A549 (cell line): ENCODE results near the gene GMCL1. TPM values are rescaled to one million over a fixed set of nuclear protein-coding genes. Genes with fewer than 3 reads are reported as not detected.
"Not testable (repeated sequence)": the region's sequence is repeated elsewhere in the genome, so short reads cannot be mapped to it uniquely, and the experiment has no call there.

Experiments used
- ATAC-seq, 2 experiments: fragments of 200-7000 bp in 1 of 2; fragments of >200 bp in 1 of 2; cut with Nextera tagmentation in 1 of 2; cut with Tn5 transposase in 1 of 2; 3 replicates each; pipeline versions ENCODE4 v1.8.0 to v1.9.1; 2018 to 2020; ENCODE audit warnings: mild to moderate bottlenecking in 1 of 2, moderate library complexity in 1 of 2
- CTCF ChIA-PET: fragments of 300-600 bp; sonication (Branson Sonifier 250); formaldehyde crosslinking; extraction: SDS; loops from one replicate; lab custom pipeline; 2021; ENCODE audit warnings: antibody characterized with exemption, inconsistent platforms; lab: Yijun Ruan, JAX
- POLR2A ChIA-PET: fragments of 350-600 bp; formaldehyde crosslinking; extraction: SDS; loops from one replicate; lab custom pipeline; 2021; ENCODE audit warnings: antibody characterized with exemption, inconsistent platforms; lab: Yijun Ruan, JAX
- DNase-seq, 2 experiments: peaks; one replicate each; pipeline versions ENCODE4 v3.0.0 to v3.0.0-alpha.2; 2011 to 2016; ENCODE audit warnings: low read depth in 1 of 2, low spot score in 1 of 2
- FAIRE-seq: peaks from 2 replicates; lab custom pipeline; 2011; peaks lifted over from hg19 to GRCh38; lab: Jason Lieb, UNC
- H3K27ac ChIP-seq, 2 experiments: fragments of >200 bp; sonication (Bioruptor Twin); formaldehyde crosslinking; 3 replicates each; pipeline ENCODE4 v1.5.1; 2016 to 2017
- H3K4me1 ChIP-seq: fragments of >200 bp; sonication (Bioruptor Twin); formaldehyde crosslinking; 3 replicates; pipeline ENCODE4 v1.6.1; 2016
- H3K4me2 ChIP-seq: fragments of >200 bp; sonication (Bioruptor Twin); formaldehyde crosslinking; 3 replicates; pipeline ENCODE4 v1.6.1; 2016
- H3K4me3 ChIP-seq: fragments of >200 bp; sonication (Bioruptor Twin); formaldehyde crosslinking; 3 replicates; pipeline ENCODE4 v1.5.1; 2016
- H3K9me3 ChIP-seq: fragments of >200 bp; sonication (Bioruptor Twin); formaldehyde crosslinking; 3 replicates; pipeline ENCODE4 v1.6.1; 2016
- BHLHE40 ChIP-seq: IDR thresholded peaks from 2 replicates; pipeline ENCODE4 v1.6.1; 2012; ENCODE audit warnings: low read depth, low read length, inconsistent platforms
- CHD2 ChIP-seq: fragments of 150-350 bp; IDR thresholded peaks from 2 replicates; pipeline ENCODE4 v1.6.1; 2014; ENCODE audit warnings: low read length; ENCODE audit not compliant: partially characterized antibody
- CTCF ChIP-seq: fragments of >200 bp; sonication (Bioruptor Twin); formaldehyde crosslinking; IDR thresholded peaks from 3 replicates; pipeline ENCODE4 v1.5.1; 2016
- EHF ChIP-seq: fragments of 250-450 bp; sonication (Bioruptor Pico); IDR thresholded peaks from 2 replicates; pipeline ENCODE4 v1.5.0; 2020; ENCODE audit warnings: mild to moderate bottlenecking
- EHMT2 ChIP-seq: fragments of 200-600 bp; sonication (generic); IDR thresholded peaks from 2 replicates; pipeline ENCODE4 v1.6.1; 2016; ENCODE audit warnings: antibody characterized with exemption, low read depth, mild to moderate bottlenecking, moderate library complexity
- ELK1 ChIP-seq: fragments of 150-350 bp; IDR thresholded peaks from 2 replicates; pipeline ENCODE4 v1.6.1; 2014; ENCODE audit warnings: low read depth, mild to moderate bottlenecking, low read length
- ESRRA ChIP-seq: fragments of 150-350 bp; IDR thresholded peaks from 2 replicates; pipeline ENCODE4 v1.6.1; 2014; ENCODE audit warnings: mild to moderate bottlenecking, low read length, borderline replicate concordance
- FOSL2 ChIP-seq, 2 experiments: fragments of 450-650 bp in 1 of 2; fragments of >200 bp in 1 of 2; sonication (Bioruptor Twin) in 1 of 2; formaldehyde crosslinking; IDR thresholded peaks; 2 replicates each; pipeline versions ENCODE4 v1.5.0 to v1.6.1; 2016 to 2020; ENCODE audit warnings: mild to moderate bottlenecking in 1 of 2, moderate library complexity in 1 of 2
- JUNB ChIP-seq: fragments of >200 bp; sonication (Bioruptor Twin); formaldehyde crosslinking; IDR thresholded peaks from 2 replicates; pipeline ENCODE4 v1.6.1; 2016
- KDM1A ChIP-seq: fragments of 200-600 bp; sonication (generic); IDR thresholded peaks from 2 replicates; pipeline ENCODE4 v1.6.1; 2016; ENCODE audit warnings: low read depth, mild to moderate bottlenecking
- MAFK ChIP-seq: fragments of 450-650 bp; IDR thresholded peaks from 2 replicates; pipeline ENCODE4 v1.6.1; 2014; ENCODE audit not compliant: partially characterized antibody
- PHF8 ChIP-seq: fragments of 200-600 bp; sonication (generic); IDR thresholded peaks from 2 replicates; pipeline ENCODE4 v1.6.1; 2016; ENCODE audit warnings: low read depth, mild to moderate bottlenecking, antibody characterized with exemption, moderate library complexity, borderline replicate concordance
- POLR2A ChIP-seq: IDR thresholded peaks from 2 replicates; pipeline ENCODE4 v1.6.1; 2012; ENCODE audit warnings: mild to moderate bottlenecking, low read length
- RFX5 ChIP-seq: fragments of 450-650 bp; IDR thresholded peaks from 2 replicates; pipeline ENCODE4 v1.7.1; 2014; ENCODE audit warnings: antibody characterized with exemption, mild to moderate bottlenecking, moderate library complexity
- SMC3 ChIP-seq: fragments of >200 bp; sonication (Bioruptor Twin); formaldehyde crosslinking; IDR thresholded peaks from 3 replicates; pipeline ENCODE4 v1.6.1; 2018; ENCODE audit warnings: inconsistent platforms
- SREBF2 ChIP-seq: fragments of 450-650 bp; IDR thresholded peaks from 2 replicates; pipeline ENCODE4 v1.6.1; 2014; ENCODE audit warnings: mild to moderate bottlenecking, moderate library complexity
- USF2 ChIP-seq: fragments of 450-650 bp; IDR thresholded peaks from 2 replicates; pipeline ENCODE4 v1.6.1; 2014; ENCODE audit warnings: antibody characterized with exemption
- ZC3H11A ChIP-seq: fragments of 450-650 bp; IDR thresholded peaks from 2 replicates; pipeline ENCODE4 v1.6.1; 2014; ENCODE audit warnings: antibody characterized with exemption, mild to moderate bottlenecking
- ZSCAN20 ChIP-seq: fragments of 250-450 bp; sonication (Bioruptor Pico); IDR thresholded peaks from 2 replicates; pipeline ENCODE4 v1.8.0; 2022; ENCODE audit warnings: mild to moderate bottlenecking, moderate library complexity
- whole genome bisulfite sequencing: methylation state at CpG from one replicate; pipeline ENCODE4 v1.1.6; 2017; ENCODE audit errors: missing lambda C conversion rate; 5-methylcytosine and 5-hydroxymethylcytosine counted together
- polyA plus RNA-seq, 4 experiments: library from polyadenylated mRNA; depleted of rRNA in 3 of 4; stranded (reverse); fragments of >200 nt; fragmentation: RNase III in 1 of 4; extraction: RNeasy Plus Mini Kit Qiagen cat#74134 plus additional on column Dnase treatment in 1 of 4; gene quantifications; 2 replicates in 3 of 4; 3 replicates in 1 of 4; pipeline ENCODE4 v1.2.3, GENCODE V29; 2011 to 2017
- TF ChIP-seq, protein P1 (sequence below): fragments of 200-600 bp; sonication (generic); IDR thresholded peaks from 2 replicates; pipeline ENCODE4 v1.6.1; 2016; ENCODE audit warnings: antibody characterized with exemption, mild to moderate bottlenecking, moderate library complexity

Gene GMCL1
- polyA plus RNA-seq, 2 of the 4 experiments (the other 2 are of a cell fraction), result 16.6 to 21.1 TPM

DNA sequence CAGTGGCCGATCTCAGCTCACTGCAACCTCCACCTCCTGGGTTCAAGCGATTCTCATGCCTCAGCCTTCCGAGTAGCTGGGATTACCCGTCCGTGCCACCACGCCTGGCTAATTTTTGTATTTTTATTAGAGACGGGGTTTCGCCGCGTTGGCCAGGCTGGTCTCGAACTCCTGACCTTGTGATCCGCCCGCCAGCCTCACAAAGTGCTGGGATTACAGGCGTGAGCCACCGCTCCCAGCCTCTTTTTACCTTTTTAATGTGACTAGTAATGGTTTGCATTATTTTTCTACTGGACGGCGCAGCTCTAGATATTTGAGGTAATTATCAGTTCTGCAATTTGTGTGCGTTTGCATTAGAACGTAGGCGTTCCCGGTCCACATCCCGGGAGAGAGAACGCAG is 65.3 kb downstream of the GMCL1 start:
- POLR2A ChIA-PET, result interaction anchor here (1.3 kb wide), 2 partner anchors 20 to 170 kb away, joined by 9 to 17 read pairs; partner anchors contain the start of gene MXD1
- CTCF ChIA-PET, result interaction anchor here (0.7 to 4.7 kb wide), 5 partner anchors 10 to 517 kb away, joined by 3 to 28 read pairs (median 7); no protein-coding TSS in a partner anchor
- H3K9me3 ChIP-seq, FAIRE-seq, DNase-seq, H3K4me1 ChIP-seq, ATAC-seq: not testable (repeated sequence)
- Histone ChIP-seq H3K4me3 (peak overlapping the region; percentile 69), H3K4me2 (peak overlapping the region; percentile 85), H3K27ac (peak overlapping the region; percentile 75 to 88; a peak in 5 of 6 replicates)
- WGBS, result 41% methylated on average over 23 of the region's 23 CpGs

DNA sequence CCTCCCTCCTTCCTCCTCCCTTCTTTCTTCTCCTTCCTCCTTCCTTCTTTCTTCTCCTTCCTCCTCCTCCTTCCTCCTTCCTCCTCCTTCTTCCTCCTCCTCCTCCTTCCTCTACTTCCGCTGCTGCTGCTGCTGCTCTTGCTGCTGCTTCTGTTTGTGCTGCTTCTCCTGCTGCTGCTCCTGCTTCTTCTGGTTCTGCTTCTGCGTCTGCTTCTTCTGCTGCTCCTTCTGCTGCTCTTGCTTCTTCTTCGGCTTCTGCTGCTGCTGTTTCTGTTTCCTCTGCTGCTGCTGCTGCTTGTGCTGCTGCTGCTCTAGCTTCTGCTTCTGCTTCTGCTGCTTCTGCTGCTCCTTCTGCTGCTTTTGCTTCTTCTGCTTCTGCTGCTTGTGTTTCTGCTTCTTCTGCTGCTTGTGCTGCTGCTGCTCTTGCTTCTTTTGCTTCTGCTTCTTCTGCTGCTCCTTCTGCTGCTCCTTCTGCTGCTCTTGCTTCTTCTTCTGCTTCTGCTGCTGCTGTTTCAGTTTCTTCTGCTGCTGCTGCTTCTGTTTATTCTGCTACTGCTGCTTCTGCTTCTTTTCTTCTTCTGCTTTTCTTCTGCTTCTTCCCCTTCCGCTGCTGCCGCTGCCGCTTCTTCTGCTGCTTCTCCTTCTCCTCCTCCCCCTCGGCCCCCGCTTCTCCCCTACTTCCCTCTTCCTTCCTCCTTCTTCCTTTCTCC is 72.9 kb downstream of the GMCL1 start:
- 91% methylated on average over 8 of the region's 8 CpGs for WGBS
- no peak for ATAC-seq
- Histone ChIP-seq H3K9me3 (no peaks in the 10 kb centered on the region), H3K4me2 (no peak overlapping the region), H3K4me3 (no peak overlapping the region), H3K27ac (no peak overlapping the region), H3K4me1 (no peaks in the 10 kb centered on the region)
- FAIRE-seq, result no peak
- no peak for DNase-seq
- POLR2A ChIA-PET, result interaction anchor here (1.9 kb wide), 1 partner anchor 12 kb away, joined by 4 read pairs; the partner anchor contains the start of gene MXD1
- TF ChIP-seq ZC3H11A (no peak), POLR2A (no peak), BHLHE40 (no peak), CHD2 (no peak), JUNB (no peak), RFX5 (no peak)
- CTCF ChIA-PET, result interaction anchor here (0.6 to 1.9 kb wide), 5 partner anchors 9 to 192 kb away, joined by 3 to 6 read pairs (median 4); no protein-coding TSS in a partner anchor

- ChIA-PET POLR2A (interaction anchor here (0.9 kb wide), 1 partner anchor 166 kb away, joined by 3 read pairs; no protein-coding TSS in a partner anchor), CTCF (interaction anchor here (0.7 to 3.1 kb wide), 3 partner anchors 164 to 236 kb away, joined by 3 to 14 read pairs (median 4); no protein-coding TSS in a partner anchor)
- no peaks in the 10 kb centered on the region for H3K9me3 ChIP-seq
- no peak for FAIRE-seq
- H3K4me3 ChIP-seq, result no peak overlapping the region
- H3K4me1 ChIP-seq, result no peaks in the 10 kb centered on the region
- TF ChIP-seq EHMT2, result no peak
- no peak for TF ChIP-seq KDM1A
- TF ChIP-seq SREBF2, result no peak
- no peak for TF ChIP-seq ELK1
- TF ChIP-seq PHF8, result no peak
- TF ChIP-seq CTCF, result no peak
- no peak for TF ChIP-seq USF2
- no peak for TF ChIP-seq ZSCAN20 (CRISPR knock-in tag)
- no peak for TF ChIP-seq JUNB
- no peak for TF ChIP-seq ZC3H11A
- no peak for TF ChIP-seq CHD2
- no peak for TF ChIP-seq EHF (CRISPR knock-in tag)
- no peak for TF ChIP-seq FOSL2 (IDR thresholded peaks at IDR 0.05)
- TF ChIP-seq FOSL2 (CRISPR knock-in tag; IDR thresholded peaks at IDR 0.05), result no peak
- TF ChIP-seq, protein P1, sequence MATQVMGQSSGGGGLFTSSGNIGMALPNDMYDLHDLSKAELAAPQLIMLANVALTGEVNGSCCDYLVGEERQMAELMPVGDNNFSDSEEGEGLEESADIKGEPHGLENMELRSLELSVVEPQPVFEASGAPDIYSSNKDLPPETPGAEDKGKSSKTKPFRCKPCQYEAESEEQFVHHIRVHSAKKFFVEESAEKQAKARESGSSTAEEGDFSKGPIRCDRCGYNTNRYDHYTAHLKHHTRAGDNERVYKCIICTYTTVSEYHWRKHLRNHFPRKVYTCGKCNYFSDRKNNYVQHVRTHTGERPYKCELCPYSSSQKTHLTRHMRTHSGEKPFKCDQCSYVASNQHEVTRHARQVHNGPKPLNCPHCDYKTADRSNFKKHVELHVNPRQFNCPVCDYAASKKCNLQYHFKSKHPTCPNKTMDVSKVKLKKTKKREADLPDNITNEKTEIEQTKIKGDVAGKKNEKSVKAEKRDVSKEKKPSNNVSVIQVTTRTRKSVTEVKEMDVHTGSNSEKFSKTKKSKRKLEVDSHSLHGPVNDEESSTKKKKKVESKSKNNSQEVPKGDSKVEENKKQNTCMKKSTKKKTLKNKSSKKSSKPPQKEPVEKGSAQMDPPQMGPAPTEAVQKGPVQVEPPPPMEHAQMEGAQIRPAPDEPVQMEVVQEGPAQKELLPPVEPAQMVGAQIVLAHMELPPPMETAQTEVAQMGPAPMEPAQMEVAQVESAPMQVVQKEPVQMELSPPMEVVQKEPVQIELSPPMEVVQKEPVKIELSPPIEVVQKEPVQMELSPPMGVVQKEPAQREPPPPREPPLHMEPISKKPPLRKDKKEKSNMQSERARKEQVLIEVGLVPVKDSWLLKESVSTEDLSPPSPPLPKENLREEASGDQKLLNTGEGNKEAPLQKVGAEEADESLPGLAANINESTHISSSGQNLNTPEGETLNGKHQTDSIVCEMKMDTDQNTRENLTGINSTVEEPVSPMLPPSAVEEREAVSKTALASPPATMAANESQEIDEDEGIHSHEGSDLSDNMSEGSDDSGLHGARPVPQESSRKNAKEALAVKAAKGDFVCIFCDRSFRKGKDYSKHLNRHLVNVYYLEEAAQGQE, result no peak
- TF ChIP-seq ESRRA, result no peak
- TF ChIP-seq MAFK, result no peak
- TF ChIP-seq SMC3, result no peak
- no peak for DNase-seq
- H3K27ac ChIP-seq, result no peak overlapping the region
- no peak overlapping the region for H3K4me2 ChIP-seq
- no peak for ATAC-seq
Measured at GRCh38 chr2:69907216-69907615, 77.8 kb downstream of the GMCL1 start.
